Measurements from ENCODE around the gene SPNS3. TPM values are rescaled to one million over a fixed set of nuclear protein-coding genes. Genes with fewer than 3 reads are reported as not detected.

SPNS3 gene
- total and polyA plus RNA-seq, 2 experiments from 2014 or later, result 0.17 to 0.60 TPM

- Histone ChIP-seq H3K4me2 (no peak overlapping the region), H3K36me3 (replicated peaks; ENCODE audit: insufficient read depth, low read depth) (no peaks in the 10 kb centered on the region), H3K9me3 (ENCODE audit: low read depth) (no peaks in the 10 kb centered on the region), H4K20me1 (ENCODE audit: insufficient read depth, poor library complexity, severe bottlenecking) (no peaks in the 10 kb centered on the region), H3K4me1 (ENCODE audit: insufficient read depth) (peaks cover 1% of the 10 kb centered on the region), H2AFZ (no peak overlapping the region), H3K27ac (no peak overlapping the region), H3K4me3 (no peak overlapping the region), H3K9me2 (replicated peaks; ENCODE audit: insufficient read depth) (no peaks in the 10 kb centered on the region), H3K27me3 (no peaks in the 10 kb centered on the region), H3K79me2 (no peaks in the 10 kb centered on the region)
- WGBS (ENCODE audit: low lambda C conversion rate, missing lambda C conversion rate), result 66% methylated on average over 10 of the region's 13 CpGs
- TF ChIP-seq EZH2 (IDR thresholded peaks at IDR 0.05; ENCODE audit: borderline replicate concordance) (no peak), CTCF (IDR thresholded peaks at IDR 0.05; ENCODE audit: poor library complexity) (no peak), EZH2phosphoT487 (IDR thresholded peaks at IDR 0.05; ENCODE audit: low read depth, severe bottlenecking, unreplicated experiment) (no peak)
- DNase-seq (ENCODE audit: low spot score), result no peak
These were observed 72.6 kb downstream of the SPNS3 start for GRCh38 chr17:4506175-4506813.

DNA sequence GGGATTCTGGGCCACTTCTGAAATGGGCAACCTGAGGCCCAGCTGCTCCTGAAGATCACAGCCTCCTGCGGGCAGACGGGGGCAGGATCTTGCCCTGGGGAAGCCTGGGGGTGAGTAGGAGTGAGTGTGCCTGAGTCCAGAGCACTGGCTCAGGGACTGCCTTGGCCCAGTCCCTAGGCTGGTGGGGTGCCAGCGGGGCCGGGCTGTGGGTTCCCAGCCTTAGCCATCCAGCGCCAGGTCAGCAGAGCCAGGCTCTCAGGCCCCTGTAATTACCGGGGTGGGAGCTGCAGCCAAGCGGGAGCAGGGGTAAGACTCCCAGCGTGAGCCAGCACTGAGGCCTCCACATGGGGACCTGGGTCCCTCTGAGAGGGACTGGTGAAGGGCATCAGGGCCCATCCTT lies 73.2 kb downstream of the SPNS3 start:
- 96% methylated on average over 8 of the region's 8 CpGs for WGBS (ENCODE audit: low lambda C conversion rate, missing lambda C conversion rate)
- H3K27ac ChIP-seq, result no peak overlapping the region
- no peak overlapping the region for H2AFZ ChIP-seq

GRCh38 chr17:4507361-4508111 lies 73.8 kb downstream of the SPNS3 start:
- DNase-seq (ENCODE audit: low spot score), result no peak
- Histone ChIP-seq H3K9me3 (ENCODE audit: low read depth) (no peaks in the 10 kb centered on the region), H3K4me1 (ENCODE audit: insufficient read depth) (no peaks in the 10 kb centered on the region), H2AFZ (no peak overlapping the region), H3K9me2 (replicated peaks; ENCODE audit: insufficient read depth) (no peaks in the 10 kb centered on the region), H3K27me3 (no peaks in the 10 kb centered on the region), H3K4me3 (no peak overlapping the region), H3K36me3 (replicated peaks; ENCODE audit: insufficient read depth, low read depth) (no peaks in the 10 kb centered on the region), H3K79me2 (no peaks in the 10 kb centered on the region), H3K27ac (no peak overlapping the region), H4K20me1 (ENCODE audit: insufficient read depth, poor library complexity, severe bottlenecking) (no peaks in the 10 kb centered on the region), H3K4me2 (no peak overlapping the region)
- WGBS (ENCODE audit: low lambda C conversion rate, missing lambda C conversion rate), result 84% methylated on average over 8 of the region's 8 CpGs
- no peak for TF ChIP-seq CTCF (IDR thresholded peaks at IDR 0.05; ENCODE audit: poor library complexity)
- no peak for TF ChIP-seq EZH2phosphoT487 (IDR thresholded peaks at IDR 0.05; ENCODE audit: low read depth, severe bottlenecking, unreplicated experiment)
- no peak for TF ChIP-seq EZH2 (IDR thresholded peaks at IDR 0.05; ENCODE audit: borderline replicate concordance)

More for the DNA sequence above, 73.2 kb downstream of the SPNS3 start:
- no peak overlapping the region for H3K4me3 ChIP-seq
- H3K79me2 ChIP-seq, result no peaks in the 10 kb centered on the region
- no peaks in the 10 kb centered on the region for H3K9me2 ChIP-seq (replicated peaks; ENCODE audit: insufficient read depth)
- no peak for TF ChIP-seq CTCF (IDR thresholded peaks at IDR 0.05; ENCODE audit: poor library complexity)
- no peak for TF ChIP-seq EZH2 (IDR thresholded peaks at IDR 0.05; ENCODE audit: borderline replicate concordance)
- TF ChIP-seq EZH2phosphoT487 (IDR thresholded peaks at IDR 0.05; ENCODE audit: low read depth, severe bottlenecking, unreplicated experiment), result no peak
- no peaks in the 10 kb centered on the region for H4K20me1 ChIP-seq (ENCODE audit: insufficient read depth, poor library complexity, severe bottlenecking)
- no peak for DNase-seq (ENCODE audit: low spot score)
- no peaks in the 10 kb centered on the region for H3K27me3 ChIP-seq
- H3K36me3 ChIP-seq (replicated peaks; ENCODE audit: insufficient read depth, low read depth), result no peaks in the 10 kb centered on the region
- no peaks in the 10 kb centered on the region for H3K4me1 ChIP-seq (ENCODE audit: insufficient read depth)
- H3K9me3 ChIP-seq (ENCODE audit: low read depth), result no peaks in the 10 kb centered on the region
- H3K4me2 ChIP-seq, result no peak overlapping the region

Measured in hepatocyte (in vitro differentiated cells).